DMS79 (cell line): Measurements from ENCODE around the gene RIPK4.

Source experiments
- DNase-seq: peaks from one replicate; lab custom pipeline; 2025; lab: John Stamatoyannopoulos, UW

RIPK4 gene

DNA sequence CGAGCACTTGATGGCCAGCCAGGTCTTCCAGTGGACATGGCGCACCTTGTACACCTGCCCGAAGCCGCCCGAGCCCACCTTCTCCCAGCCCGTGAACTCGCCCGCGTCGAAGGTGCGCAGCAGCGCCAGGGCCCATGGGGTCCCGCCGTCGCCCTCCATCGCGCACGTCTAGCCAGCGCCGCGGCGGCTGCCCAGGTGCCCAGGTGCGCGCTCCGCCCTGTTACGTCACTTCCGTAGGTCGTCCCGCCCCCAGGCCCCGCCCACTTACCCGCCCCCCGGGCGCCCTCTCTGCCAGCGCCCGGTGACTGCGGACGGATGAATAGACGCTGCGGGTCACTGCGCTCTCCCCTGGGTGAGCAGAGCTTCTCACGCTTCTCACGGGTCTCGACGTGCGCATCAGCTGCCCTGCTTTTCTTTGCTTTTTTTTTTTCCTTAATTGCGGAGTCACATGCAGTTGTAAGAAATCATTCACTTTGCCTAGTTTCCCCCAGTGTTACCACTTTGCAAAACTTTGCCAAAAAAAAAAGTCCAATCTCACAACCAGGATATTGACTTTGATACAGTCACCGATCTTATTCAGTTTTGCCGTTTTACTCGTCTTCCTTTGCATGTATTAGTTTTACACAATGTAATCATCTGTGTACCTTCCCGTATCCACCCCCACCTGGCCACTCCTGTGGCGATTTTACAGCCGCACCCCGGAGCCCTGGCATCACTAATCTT is at the start of gene RIPK4:
Gene RIPK4 (minus strand): TSS at position 170 of the 723 bp plus-strand sequence. CDS start 11 bp downstream, at position 159.
- peak; percentile 72 for DNase-seq

DNA sequence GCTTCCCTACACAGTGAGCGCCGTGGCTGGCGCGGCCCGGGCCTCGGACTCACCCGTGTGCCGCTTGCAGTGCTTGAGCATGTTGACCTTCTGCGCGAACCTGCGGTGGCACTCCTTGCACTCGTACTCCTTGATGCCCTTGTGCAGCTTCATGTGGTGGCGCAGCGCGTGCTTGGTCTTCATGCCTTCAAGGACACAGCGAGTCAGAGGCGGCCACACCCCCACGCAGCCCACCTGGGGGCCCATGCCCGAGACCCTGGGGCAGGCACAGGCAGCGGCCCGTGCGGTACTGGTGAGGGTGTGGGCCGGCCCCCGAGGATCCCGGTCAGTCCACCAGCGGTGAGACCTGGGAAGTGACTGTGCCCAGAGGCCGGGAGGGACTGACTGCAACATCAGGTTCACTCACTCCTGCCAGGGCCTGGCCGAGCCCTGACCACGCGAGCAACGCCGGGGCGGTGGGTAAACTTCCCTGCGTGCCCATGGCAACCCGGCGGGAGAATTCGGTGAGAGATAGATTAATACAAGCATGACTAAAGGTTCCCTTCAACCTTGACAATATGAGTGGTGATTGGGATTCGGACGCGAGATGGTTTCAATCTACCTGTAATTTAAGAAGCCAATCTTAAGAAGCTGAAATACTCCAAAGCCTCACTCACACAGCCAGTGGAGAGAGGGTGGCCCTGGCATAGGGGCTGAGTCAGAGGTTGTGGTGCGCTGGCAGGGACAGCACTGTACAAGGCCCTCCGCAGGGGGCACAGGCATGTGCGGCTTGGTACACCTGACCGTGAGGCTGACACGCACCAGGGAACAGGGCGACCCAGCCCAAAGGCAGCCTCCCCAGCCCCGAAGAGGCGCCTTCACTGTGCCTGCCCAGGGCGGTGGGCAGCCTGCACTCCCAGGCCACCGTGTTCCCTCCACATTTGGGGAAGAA is 49.1 kb upstream of the RIPK4 start:
- DNase-seq = no peak

DNA sequence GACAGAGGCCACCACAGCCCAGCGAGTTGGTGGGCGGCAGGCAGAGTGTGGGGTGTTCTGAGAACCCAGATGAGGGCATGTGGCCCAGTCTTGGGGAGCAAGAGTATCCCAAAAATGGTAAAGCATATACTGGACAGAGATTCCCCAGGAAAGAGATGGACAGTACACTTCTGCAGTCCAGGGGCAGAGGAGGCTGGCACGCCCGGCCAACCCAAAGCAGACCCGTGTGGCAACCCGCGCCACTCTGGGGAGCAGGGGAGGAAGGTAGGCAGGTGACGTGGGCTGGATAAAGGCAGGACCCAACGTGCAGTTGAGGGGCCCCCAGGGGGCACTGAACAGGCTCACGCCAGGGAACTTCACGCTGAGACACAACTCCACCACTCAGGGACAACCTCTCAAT is 46.4 kb upstream of the RIPK4 start:
- no peak for DNase-seq

DNA sequence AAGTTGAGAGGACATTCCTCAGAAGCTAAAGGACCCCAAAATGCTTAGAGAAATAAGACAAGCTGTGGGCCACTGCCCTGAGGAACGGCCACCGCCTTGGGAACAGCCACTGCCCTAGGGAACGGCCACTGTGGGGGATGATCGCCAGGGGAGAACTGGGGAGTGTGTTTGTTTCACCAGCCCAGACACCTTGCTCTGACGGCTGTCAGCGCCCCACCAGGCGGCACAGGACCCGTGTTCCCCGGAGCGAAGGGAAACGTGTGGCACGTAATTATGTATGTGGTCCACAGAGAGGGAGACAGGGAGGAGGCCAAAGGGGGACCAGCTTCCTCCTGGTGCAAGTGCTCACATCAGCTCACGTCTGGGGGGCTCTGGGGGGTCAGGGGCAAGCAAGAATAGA is 45.8 kb upstream of the RIPK4 start:
- no peak for DNase-seq

DNA sequence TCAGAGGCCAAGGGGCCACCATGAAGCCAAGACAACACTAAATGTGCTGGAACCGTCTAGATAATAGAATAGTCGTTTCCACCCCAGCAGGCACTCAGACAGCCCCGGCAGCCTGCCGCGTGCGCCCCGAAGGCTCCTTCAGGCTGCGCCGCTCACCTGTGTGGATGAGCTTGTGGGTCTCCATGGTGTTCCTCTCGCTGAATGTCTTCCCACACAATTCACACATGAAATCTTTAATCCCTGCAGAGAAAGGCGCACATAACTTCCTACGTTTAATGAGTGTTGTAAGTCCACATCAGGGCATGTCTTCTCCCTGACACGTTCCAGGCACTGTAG is 43.7 kb upstream of the RIPK4 start:
- no peak for DNase-seq

DNA sequence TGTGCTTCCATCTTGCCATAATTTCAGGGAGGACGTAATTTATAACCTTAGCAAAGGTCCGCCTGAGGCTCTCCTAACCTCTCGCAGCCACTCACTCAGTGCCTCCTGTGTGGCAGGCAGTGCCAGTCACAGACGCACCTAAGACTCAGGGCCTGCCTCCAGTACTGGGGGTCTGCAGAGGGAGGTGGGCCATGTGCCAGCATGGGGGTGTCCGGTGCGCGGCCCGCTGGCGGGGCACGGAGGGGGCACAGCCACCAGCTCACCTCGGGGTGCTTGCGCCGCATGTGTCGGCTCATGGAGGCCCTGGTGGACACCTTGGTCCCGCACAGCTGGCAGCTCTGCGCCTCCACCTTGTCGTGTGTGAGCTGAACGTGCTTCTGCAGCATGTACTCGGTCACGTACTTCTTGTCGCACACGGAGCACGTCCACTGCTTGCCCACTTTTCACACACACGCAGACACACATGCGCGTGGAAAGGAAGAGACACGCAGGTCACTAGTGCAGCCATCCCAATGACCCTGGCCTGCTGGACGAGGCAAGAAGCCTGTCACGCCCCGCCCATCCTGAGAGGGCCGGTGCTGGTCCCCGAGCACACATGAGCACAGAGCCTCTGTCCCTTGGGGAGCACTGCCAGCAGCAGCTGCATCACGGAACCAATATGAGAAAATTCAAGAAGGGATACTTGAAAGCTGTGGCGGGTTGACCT is 43.2 kb upstream of the RIPK4 start:
- no peak for DNase-seq

DNA sequence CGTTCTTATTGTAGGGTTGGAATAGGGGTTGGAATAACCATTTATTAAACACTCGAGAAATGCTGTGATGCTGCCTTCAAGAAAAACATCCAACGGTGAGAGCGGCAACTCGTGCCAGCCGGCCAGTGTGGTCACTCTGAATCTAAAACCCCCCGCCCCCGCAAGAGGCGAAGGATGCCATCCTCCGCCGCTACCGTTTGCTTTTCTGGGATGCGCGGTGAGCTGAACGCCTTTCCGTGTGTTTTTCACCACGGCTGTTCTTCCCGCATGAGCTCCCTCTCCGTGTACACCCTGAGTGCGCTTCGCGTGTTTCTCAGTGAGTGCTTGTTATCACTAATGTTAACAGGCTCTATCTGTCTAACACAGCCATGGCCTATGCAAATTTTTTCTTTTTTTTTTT is 42.0 kb upstream of the RIPK4 start:
- no peak for DNase-seq

DNA sequence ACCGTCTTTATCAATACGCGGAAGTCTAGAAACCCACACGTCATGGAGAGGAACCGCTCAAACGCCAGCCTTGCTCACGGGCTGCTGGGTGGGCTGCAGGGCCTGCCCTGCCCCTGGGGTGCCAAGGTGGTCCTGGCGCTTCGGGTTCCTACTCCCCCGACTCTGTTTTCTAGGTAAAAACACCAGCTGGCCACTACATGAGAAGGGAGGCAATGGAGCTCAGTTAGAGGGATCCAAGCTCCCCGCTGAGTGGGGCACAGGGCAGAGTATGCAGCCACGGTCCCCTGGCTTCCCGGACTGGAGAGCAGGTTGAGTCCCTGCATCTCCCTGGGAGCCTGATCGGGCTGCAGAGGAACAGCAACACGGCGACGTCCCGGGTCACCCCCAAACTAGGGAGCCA is 41.2 kb upstream of the RIPK4 start:
- no peak for DNase-seq

DNA sequence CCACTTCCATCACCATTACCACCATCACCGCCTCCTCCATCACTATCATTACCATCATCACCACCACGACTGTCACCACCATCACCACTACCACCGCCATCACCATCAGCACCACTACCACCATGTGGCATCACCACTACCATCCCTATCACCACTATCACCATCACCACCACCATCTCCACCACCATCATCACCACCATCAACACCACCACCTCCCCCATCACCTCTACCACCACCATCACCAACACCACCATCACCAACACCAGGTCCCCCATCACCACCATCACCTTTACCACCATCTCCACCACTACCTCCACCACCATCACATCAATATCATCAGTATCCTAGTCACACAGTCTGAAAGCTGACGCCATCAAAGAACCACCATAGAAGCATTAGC is 39.9 kb upstream of the RIPK4 start:
- no peak for DNase-seq

DNA sequence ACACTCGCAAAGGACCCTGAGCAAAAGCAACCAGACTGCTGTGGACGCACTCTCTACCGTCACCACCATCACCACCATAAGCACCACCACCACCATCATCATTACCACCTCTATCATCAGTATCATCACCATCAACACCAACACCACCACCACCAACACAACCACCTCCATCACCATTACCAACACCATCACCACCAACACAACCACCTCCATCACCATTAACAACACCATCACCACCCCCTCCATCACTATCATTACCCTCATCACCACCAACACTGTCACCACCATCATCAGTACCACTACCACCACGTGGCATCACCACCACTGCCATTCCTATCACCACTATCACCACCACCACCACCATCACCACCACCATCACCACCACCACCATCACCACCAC is 38.8 kb upstream of the RIPK4 start:
- no peak for DNase-seq

DNA sequence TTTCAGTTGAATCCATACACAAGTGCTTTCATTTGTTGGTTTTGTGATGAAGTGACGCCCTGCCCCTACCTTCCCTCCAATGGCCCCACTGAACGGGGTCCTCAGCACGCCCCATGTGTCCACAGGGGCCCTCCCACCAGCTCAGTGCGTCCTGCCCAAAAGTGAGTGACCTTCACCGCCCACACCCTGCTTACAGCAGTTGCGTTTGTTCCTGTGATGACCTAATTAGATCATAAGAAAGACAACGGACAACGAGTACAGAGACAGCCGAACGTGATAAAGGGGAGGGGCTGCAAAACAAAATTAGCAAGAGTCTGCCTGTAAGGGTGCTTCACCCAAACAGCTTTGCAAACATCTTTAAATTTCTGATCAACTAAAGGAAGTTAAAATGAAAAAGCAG is 38.2 kb upstream of the RIPK4 start:
- DNase-seq = no peak

DNA sequence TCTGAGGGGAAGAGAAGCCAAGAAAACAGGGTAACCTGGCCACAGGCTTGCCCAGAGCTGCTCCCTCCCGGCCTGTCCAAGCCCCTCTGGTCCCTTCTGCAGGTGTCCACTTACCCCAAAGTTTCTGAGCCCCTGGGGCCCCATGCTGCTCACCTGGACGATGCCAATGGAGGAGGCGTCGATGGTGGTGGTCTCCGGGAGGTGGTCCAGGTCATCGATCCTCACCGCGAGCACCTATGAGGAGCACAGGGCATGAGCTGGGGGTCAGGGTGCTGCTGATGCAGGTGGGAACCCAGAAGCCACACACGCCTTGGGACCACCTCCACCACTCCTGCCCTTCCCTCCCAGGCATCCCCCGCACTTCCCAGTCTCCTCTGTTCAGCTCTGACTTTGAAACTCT is 37.5 kb upstream of the RIPK4 start:
- DNase-seq = no peak

DNA sequence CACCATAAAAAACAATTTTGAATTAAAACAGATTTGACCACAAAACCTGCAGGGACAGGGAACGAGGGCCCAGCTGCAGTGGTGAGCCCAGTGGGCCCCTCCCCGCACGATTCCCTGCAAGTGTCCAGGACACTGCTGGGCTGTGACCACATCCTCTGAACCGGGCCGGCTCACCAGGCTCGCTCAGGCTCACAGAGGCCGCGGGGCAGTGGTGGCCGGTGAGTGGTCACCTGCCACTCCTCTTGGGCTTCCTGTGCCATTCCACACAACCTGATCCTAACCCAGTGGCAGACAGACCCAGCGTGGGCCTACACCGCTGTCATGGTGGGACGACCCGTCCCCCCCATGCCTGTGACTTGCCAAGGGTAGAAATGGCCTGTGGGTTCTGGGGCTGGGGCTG is 36.5 kb upstream of the RIPK4 start:
- DNase-seq = no peak

DNA sequence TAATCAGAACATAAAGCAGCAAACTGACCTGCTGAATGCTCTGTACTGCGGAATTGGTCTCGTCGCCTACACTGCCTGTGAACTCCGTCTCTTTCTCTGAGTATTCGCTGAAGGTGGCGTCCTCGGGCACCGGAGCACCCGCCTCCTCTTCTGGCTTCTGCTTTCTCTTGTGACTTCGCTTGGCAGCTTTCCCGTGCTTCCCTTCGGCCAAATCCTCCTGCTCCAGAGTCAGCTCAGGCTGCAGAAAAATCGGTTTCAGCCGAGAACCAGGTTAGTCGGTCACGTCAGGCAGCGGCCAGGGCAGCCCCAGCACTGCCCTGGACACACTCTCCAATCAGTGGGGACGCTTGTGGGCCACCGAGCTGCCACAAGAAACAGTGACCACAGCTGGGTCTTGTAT is 35.8 kb upstream of the RIPK4 start:
- no peak for DNase-seq

DNA sequence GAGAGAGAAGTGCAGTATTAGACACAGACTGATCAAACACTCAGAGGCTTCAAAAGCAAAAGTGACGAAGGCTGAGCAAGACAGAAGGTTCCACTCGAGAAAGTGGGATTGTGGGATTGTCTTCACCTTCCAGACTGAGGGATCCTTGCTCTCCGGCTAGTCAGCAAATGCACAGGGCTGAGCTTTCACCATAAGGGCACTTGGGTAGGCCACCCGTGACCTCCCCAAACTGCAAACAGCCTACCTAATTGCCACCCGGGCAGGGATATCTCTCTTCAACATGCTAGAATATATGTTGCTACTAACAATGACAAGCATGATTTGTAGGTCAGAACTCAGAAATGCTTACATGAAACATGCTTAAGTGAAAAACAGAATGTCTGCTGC is 35.3 kb upstream of the RIPK4 start:
- DNase-seq = no peak

DNA sequence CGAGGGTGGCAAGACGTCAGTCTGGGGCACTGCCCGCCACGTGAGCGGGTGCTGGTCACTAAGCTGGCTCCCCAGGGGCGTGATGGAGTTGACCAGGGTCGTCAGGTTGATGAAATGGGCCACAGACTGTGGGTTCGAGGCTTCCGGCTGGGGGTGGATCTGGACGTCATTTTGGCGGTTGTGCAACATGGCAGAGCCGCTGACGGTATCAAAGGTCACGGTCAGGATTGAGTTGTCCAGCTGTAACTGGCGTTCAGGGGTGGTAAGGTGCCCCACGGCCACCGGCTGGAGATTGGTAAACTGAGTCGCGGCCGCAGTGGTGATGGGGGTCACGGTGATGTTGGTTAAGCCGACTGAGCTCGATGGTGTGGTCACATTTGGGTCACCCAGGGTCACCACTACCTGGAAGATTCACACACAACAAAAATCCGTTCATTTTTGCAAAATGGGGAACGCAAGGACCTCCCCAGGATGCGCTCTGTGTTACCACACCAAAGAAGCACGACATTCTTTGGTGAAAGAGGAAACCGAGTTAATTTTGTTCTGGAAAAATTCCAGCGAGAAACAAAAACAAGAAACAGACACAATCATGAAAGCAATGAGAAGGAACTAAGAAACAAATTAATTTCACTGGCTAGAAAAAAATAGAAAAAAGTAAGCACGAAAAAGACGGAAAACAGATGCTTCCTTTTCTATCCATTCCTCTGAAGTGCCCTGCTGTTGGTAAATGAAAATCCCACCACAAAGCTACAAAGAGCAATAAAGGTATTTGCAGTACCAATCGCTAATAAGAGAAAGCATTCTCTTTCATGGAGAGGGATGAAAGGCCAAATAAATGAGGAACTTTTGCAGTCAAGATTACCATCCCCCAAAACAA is 34.7 kb upstream of the RIPK4 start:
- no peak for DNase-seq

DNA sequence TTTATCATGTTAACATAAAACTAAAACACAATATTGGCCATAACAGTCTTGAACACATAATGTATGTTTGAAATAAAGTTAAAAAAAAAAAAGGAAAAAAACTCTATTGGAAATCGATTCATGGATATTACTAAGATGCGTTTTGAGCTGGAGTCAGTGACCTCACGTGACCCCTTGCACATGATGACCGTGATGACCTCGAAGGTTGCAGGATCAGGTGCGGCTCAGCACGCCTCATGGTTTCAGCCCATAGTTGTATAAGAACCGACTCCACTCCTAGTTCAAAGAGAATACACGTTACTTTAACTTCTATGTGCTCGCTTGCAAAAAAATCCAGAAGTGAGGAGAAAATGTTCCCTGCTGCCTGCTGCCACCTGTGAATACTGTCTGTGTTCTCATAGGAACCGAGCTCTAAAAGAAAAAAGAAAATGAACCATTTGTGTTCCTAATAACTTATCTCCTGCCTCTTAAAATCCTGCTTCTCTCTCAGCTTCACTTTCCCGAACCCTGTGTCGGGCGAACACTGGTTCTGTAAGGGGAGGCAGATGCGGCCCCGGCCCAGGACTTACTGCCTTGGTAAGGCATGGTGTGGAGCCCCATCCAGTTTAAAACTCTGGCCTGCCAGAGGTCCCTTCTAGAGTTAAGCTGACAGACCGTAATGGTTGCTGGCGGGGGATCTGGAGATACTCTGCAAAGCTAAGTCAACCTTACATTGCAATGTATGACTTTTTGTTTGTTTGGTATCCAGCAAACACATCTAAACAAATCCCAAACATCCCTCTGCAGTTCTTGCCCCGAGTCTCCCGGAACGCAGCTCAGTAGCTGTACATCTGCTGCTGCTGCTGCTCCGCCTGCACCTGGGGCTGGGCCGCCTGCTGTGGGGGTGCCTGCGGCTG is 33.8 kb upstream of the RIPK4 start:
- no peak for DNase-seq

DNA sequence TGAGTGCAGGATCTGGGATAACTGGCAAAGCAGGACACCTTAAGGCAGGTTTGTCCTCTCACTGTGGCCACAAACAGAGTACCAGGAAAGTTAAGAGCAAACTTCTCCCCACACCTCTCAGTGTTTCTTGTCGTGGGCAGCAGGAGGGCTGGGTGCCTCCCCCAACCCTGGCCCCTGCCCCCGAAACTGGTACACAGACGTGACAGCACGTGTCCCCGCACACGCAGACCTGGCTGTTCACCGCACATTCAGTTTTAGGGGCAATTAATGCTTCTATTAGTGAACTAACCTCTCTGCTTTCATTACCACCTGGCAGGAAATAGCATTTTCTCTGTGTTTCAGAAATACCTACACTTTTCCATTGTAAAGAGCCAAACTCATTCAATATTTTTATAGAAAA is 32.9 kb upstream of the RIPK4 start:
- DNase-seq = no peak

DNA sequence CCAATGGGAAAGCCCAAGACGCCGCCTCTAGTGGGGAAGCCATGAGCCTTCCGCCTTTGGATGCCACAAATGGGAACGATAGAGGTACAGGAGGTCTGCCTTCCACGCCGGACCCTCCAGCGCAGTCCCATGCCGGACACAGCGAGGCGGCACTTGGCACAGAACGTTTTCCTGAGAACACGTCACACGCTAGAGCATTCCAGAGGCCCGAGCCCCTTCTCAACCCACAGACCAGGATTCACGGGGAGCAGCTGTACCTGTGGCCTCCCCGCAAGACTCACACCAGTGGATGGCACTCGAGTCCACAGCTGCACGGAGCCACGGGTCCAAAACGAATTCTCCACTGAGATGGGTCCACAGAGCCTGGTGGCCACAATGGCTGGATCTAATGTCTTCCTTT is 31.5 kb upstream of the RIPK4 start:
- DNase-seq = no peak

DNA sequence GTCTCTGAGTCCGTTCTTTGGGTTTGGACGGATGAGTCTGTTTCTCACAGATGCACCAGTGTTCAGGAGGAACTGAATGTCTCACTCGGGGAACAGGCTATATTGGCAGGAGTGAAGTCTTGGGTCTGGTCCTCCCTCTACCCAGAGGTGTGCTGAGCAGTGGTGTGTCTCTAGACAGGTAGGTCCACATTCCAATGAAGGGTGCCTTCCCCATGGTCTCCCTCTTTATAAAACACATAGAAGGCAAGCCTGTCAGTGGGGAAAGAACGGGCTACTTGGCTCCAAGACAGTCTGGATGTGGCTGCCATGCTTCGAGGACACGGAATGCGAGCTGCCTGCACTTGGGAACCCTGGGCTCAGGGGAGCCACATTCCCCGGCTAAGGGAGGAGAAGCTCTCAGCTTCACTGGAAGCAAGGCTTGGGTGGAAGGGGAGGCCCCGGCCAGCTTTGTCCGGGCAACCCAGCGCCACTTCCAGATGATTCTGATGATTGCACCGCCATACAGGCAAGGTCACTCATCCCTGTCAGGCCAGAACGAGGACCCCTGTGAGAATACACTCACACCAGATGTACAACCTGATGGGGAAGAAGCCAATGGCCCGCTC is 29.7 kb upstream of the RIPK4 start:
- no peak for DNase-seq

DNA sequence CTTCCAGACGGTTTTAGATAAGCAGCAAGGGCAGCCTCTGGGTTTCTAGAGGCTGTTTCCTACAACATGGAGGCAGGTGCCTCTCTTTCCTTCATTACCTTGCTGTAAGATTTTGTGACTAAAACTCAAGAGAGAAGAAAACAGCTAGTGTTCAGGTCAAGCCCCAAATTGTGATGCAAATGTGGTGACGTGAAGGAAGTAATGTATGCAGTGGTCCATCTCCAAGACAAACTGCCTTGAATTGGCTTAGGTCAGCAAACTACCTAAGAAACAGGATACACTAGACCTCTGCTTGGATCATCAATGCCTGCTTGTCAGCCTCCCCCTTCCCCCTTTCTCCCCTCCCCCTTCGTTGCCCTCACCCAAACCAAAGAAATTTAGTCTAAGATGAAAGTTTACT is 28.9 kb upstream of the RIPK4 start:
- no peak for DNase-seq
